Fibroblast of lung (primary cell): ENCODE results near the gene PTPRM.

Experiments used
- EZH2 ChIP-seq: IDR thresholded peaks from 2 replicates; pipeline ENCODE4 v1.5.1; 2012; ENCODE audit warnings: low read length, control low read depth, mild to moderate bottlenecking; ENCODE audit errors: missing control alignments
- TF ChIP-seq, protein P1 (sequence below), 2 donors: IDR thresholded peaks in 1 of 2; conservative IDR thresholded peaks in 1 of 2; 1 replicate in 1 of 2; 2 replicates in 1 of 2; pipeline ENCODE4 v1.5.1; 2011 to 2012; ENCODE audit warnings: low read length in 2 of 2, control low read depth in 1 of 2, inconsistent platforms in 1 of 2, low read depth in 1 of 2, mild to moderate bottlenecking in 1 of 2

DNA sequence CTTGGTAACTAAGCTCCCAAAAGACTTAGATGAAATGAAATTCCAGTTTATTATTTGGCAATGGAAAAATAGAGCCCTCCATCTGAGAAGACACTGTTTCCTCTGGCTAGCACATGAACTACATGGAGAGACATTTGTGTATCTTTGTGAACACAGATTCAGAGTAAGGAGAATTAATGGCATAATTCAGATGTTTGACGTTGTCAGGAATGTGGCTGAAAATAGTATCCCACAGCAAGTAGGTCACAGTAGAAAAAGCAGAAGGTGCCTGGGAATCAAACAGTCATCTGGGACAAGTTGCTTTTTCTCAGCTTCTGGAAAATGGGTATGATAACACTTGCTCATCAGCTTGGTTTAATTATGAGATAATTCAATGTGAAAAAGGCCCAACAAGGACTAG is 288.6 kb downstream of the PTPRM start:
- TF ChIP-seq, protein P1, sequence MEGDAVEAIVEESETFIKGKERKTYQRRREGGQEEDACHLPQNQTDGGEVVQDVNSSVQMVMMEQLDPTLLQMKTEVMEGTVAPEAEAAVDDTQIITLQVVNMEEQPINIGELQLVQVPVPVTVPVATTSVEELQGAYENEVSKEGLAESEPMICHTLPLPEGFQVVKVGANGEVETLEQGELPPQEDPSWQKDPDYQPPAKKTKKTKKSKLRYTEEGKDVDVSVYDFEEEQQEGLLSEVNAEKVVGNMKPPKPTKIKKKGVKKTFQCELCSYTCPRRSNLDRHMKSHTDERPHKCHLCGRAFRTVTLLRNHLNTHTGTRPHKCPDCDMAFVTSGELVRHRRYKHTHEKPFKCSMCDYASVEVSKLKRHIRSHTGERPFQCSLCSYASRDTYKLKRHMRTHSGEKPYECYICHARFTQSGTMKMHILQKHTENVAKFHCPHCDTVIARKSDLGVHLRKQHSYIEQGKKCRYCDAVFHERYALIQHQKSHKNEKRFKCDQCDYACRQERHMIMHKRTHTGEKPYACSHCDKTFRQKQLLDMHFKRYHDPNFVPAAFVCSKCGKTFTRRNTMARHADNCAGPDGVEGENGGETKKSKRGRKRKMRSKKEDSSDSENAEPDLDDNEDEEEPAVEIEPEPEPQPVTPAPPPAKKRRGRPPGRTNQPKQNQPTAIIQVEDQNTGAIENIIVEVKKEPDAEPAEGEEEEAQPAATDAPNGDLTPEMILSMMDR (conservative IDR thresholded peaks at IDR 0.05 in 1 of 2, IDR thresholded peaks at IDR 0.05 in 1 of 2; ENCODE audit: low read depth in 1 of 2, low read length in 2 of 2): no peak
- TF ChIP-seq EZH2: no peak
